ENCODE measurements around the gene SPINDOC.
"Not testable (repeated sequence)": the region's sequence is repeated elsewhere in the genome, so short reads cannot be mapped to it uniquely, and the experiment has no call there.

SPINDOC gene

GRCh38 chr11:63858628-63859550 lies 45.6 kb downstream of the SPINDOC start:
- no peak for DNase-seq

GRCh38 chr11:63862923-63863322 lies 49.7 kb downstream of the SPINDOC start:
- peak; percentile 16 for DNase-seq

- not testable (repeated sequence) for DNase-seq
These were observed 50.4 kb downstream of the SPINDOC start for GRCh38 chr11:63863620-63864019.

DNA sequence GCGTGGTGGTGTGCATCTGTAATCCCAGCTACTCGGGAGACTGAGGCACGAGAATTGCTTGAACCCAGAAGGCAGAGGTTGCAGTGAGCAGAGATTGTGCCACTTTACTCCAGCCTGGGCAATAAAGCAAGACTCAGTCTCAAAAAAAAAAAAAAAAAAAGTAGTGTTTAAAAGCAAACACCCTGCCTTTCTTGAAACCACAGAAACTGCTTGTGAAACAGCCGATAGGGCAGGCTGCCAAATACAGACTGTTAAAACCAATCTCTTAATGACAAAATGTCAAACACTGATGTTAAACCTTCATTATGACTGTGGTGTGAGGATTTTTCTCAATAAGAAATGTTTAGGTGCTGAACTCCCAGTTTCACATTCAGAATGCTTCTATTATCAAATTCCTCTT lies 53.0 kb downstream of the SPINDOC start:
- no peak for DNase-seq

DNA sequence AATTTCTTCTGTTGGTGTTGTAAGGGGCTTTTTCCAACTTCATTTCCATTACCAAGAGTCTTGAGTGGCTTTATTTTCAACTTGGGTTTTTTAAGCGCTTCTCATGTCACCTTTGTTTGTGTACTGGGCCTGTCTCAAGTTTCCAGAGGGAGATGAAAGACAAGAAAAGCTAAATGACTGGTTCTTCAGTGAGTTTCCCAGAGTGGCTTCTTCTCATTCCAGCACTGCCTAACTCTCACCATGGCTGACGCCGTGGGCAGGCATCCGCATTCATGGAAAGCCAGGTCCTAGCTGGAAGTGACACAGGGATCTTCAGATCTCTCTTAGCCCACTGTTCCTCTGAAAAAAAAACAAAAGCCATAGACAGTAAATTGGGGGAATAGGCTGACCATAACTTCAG lies 54.3 kb downstream of the SPINDOC start:
- DNase-seq = no peak

DNA sequence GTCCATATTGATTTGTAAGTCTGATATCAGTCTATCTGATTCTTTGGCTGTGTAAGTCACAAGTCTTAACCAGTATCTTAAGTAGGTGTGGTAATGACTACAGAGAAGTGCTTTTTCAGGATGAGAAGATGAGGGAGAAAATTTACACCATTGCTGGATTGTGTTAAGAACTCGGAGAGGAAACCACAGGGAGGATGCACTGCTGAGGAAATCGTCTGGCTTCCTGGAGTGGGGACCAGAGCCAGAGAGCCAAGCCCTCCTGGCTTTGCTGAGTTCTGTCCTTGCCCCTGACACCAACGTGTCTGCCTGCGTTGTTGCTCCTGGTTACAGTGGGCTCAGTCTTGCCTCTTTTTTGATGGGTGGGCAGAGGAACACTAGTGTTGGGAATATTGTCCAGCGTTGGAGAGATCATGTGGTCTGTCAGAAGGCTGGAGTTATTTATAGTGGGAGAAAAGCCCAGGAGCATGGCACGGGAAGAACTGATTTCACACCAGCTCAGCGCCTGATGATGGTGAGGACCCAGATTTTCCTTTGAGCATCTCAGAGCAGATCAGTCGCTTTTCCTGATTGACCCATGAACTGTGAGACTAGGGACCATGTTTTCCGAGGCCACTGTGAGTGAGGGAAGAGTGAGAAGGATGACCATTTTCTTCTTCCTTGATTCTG lies 55.3 kb downstream of the SPINDOC start:
- no peak for DNase-seq

GRCh38 chr11:63869171-63869591 lies 55.9 kb downstream of the SPINDOC start:
- no peak for DNase-seq

DNA sequence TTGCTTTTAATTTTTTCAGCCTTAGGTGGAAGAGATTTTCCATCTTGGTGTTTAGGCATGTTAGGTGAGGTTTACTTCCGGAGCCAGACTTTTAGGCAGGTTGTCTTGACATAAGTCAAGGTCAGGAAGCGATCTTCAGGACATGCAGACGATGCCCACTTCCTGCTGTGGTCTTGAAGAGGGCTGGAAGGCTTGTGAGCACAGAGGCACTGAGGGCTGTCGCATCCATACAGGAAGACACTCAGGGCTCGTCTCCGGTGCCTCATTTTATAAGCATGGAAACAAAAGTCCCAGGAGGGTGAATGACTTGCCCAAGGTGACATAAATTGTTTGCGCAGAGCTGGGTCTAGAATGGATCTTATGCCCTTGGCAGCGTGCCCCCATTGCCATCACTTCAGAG lies 56.4 kb downstream of the SPINDOC start:
- DNase-seq = no peak

DNA sequence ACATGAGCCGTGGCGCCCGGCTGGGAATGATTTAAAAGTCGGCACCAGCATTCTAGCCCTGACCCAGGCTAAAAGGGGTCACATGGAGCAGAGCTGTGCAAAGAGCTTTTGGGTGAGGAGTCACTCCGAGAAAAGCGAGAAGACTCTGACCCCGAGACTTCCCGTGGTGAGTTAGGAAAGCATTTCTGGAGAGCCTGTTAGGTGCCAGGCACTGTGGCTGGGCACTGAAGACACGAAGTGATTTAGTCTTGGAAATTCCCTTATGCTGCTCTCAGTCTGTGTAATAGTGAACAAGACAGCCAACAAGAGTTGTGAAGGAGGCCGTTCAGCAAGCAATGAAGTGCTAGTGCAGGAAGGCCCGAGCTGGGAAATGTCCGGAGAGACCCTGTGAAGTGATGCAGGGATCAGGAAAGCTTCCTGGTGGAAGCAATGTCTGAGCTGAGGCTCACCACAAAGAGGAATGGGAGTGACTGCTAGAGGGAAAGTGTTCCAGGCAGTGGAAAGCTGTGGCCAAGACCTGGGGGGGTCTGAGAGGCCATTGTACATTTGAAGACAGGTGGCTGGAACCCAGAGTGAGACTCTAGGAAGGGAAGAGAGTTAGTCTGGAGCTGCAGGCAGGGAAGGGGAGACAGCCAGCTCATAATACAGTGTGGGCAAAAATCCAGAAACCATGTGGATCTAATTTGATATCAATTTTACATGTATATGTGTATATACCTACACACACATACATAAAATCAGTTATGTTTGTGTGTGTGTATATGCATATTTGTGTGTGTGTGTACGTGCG lies 57.3 kb downstream of the SPINDOC start:
- DNase-seq = no peak

- DNase-seq = no peak
These were observed 58.9 kb downstream of the SPINDOC start for GRCh38 chr11:63871962-63872799.

DNA sequence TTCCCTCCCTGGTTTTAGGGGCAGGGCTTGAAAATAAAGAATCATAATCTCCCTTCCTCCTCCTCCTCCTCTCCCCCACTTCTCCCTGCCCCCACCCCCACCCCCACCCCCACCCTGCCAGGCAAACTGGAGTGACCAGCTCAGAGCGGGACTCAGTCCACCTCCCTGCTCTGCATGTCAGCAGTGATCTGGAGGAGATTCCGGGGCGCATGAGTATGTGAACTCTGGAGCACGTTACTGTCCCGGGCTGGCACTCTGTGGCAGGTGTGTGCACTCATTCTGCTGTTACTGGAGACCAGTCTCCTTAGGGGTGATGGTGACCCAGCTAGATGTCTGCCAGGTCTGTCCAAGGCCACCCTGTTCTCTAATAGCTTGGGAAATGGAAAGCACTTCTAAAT lies 59.5 kb downstream of the SPINDOC start:
- DNase-seq = no peak

DNA sequence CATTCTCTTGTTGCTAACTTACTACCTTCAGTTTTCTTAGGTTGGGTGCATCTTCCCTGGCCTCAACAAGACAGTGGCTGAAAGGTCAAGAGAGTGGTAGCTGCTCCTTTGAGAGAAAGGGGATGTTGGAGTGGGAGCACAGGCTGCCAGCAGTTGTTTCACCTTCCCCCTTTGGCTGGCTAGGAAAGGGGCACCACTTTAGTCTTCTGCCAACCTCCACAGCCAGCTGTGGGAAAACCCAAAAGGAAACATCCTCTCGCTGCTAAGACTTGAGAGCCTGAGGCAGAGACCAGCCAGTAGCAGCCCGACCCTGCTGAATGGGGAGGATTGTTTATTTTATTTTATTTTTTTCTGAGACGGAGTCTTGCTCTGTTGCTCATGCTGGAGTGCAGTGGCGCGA lies 60.1 kb downstream of the SPINDOC start:
- no peak for DNase-seq

DNA sequence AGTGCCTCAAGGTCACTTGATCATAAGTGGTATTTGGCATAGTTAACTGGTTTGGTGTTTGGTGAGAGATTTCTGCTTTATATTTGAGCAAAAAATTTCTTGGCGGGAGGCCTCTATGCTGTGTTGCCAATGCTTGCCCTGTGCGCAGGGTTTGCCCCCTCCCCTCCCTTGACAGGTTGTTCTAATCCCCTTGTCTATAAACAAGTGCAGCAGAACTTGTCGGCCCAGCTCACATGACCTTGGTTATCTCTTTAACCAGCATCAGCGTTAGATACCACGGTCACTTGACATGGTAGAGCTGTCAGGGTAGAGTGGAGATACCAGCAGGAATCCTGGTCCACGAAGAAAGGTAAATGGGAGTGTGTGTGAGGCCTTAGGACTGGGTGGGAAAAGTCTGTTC lies 61.3 kb downstream of the SPINDOC start:
- DNase-seq = no peak

GRCh38 chr11:63875506-63876065 lies 62.3 kb downstream of the SPINDOC start:
- DNase-seq = no peak

- DNase-seq = no peak
These were observed 63.4 kb downstream of the SPINDOC start for GRCh38 chr11:63876616-63877015.
